A549 treated with Hydrocortisone at 1 μM for 4 hours (cell line): Measurements from ENCODE around the gene OR2T4. TPM values are rescaled to one million over a fixed set of nuclear protein-coding genes. Genes with fewer than 3 reads are reported as not detected.

Source experiments
- total RNA-seq: library from RNA; stranded (reverse); fragments of 200-300 nt; extraction: Qiagen RNA extraction; gene quantifications from 5 replicates; pipeline ENCODE4 v1.2.3, GENCODE V29; 2022

Gene OR2T4, protein sequence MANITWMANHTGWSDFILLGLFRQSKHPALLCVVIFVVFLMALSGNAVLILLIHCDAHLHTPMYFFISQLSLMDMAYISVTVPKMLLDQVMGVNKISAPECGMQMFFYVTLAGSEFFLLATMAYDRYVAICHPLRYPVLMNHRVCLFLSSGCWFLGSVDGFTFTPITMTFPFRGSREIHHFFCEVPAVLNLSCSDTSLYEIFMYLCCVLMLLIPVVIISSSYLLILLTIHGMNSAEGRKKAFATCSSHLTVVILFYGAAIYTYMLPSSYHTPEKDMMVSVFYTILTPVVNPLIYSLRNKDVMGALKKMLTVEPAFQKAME
- total RNA-seq: not detected in 5 replicates

DNA sequence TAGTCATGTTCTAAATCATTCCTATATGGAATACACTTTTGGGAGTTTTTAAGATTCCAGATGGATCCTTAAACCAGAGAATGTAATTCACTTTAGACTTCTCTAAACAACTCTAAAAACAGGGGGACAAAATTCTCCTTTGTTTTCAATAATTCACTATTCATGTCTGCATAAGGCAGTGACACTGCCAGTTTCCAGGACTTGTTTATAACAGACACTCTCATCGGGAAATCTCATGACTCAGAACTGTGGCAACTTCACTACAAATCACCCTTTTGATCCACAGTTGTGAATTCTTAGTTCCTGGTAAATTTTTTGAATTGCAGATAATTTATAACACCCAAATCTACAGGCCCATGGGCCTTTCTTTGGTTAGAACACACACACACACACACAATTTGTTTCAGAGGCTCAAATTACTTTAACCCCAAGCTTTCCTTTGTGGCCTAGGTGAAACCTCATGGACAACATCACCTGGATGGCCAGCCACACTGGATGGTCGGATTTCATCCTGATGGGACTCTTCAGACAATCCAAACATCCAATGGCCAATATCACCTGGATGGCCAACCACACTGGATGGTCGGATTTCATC lies at the start of gene OR2T4:
OR2T4 (plus strand) TSS at position 545 of the 595 bp plus-strand sequence; CDS start at position 545, 0 bp downstream.

DNA sequence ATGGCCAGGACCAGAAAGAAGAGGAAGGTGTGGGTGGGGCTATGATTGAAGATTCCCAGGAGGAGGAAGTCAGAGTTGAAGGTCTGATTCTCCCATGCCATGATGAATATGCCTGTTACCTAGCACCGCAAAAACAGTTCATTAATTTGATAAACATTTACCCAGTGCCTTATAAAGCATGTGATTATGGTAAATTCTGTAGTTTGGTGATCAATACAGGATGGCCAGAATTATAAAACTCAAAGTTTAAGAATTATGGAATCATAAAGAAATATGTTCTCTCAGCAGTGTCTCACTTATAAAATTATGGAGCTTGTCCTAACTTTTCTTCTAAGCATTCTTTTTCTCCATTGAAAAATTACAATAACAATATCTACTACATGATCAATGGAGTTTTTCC lies 37.0 kb upstream of the OR2T4 start, which contains the start of gene OR2M7:
OR2M7 (minus strand) TSS at position 101 of the 400 bp plus-strand sequence; CDS start at position 101, 0 bp downstream.

DNA sequence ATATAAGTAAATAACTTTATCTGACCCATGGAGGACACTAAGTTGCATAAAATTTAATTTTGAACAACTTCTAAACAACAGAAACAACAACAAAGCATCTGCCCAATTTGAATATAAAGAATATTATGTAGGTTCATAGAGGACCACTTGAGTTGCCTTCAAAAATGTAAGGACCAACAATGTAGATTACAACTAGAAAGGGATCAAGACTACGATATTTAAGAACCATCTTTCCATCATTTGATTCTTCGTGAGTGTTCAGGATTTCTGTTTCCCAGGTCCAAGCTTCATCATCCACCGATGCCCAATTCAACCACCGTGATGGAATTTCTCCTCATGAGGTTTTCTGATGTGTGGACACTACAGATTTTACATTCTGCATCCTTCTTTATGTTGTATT lies 13.0 kb upstream of the OR2T4 start, which contains the start of gene OR14C36:
OR14C36 (plus strand) TSS at position 301 of the 400 bp plus-strand sequence; CDS start at position 301, 0 bp downstream.

DNA sequence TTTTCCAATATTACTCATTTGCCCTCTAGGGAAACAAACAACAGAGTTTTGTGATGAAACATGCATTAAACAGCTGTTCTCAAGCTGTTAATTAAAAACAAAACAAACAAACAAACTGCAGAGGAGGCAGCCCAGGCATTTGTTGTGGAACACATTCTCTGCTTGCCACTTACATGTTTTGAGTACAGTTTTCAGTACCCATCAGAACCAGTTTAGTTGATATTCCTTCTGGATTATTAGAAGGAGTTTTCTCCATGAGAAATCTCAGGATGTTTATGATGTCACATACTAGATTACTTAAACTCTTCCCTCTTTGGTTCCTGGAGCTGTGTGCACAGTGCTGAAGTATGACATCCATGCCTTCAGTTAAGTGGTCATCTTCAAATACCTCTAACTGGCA lies 14.0 kb downstream of the OR2T4 start, which contains the start of gene OR2T6:
OR2T6 (plus strand) TSS at position 301 of the 400 bp plus-strand sequence. CDS start 11,863 bp downstream, outside the sequence.

DNA sequence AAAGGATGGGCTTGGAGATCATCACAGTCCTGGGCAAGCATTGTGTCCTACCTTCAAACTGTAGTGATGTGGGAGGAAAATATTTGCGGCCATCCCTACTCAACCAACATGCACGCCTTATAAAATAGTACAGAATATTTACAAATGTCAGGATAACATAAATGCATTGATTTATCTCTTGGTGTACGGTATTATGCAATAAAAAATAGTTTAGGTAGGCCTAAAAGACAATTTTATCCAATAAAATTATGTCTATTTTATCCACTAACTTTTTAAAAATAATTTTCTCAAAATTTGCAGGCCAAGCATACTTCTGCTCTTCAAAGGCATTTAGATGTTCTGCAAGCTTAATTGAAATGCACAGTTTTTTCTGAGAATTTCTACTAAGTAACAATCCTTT lies 41.3 kb downstream of the OR2T4 start, which contains the start of gene OR2T1:
OR2T1 (plus strand) TSS at position 301 of the 400 bp plus-strand sequence. CDS start 3,100 bp downstream, outside the sequence.

Other genes with a start within 250 kb of the OR2T4 start
- gene OR2M5, start 216.5 kb upstream of the OR2T4 start, total RNA-seq: not detected in 5 replicates
- not detected in 5 replicates for gene OR2M2, start 186.8 kb upstream of the OR2T4 start, total RNA-seq
- gene OR2M3, start 164.4 kb upstream of the OR2T4 start, total RNA-seq: not detected in 5 replicates
- gene OR2M4, start 130.2 kb upstream of the OR2T4 start, total RNA-seq: not detected in 5 replicates
- gene OR2T33, start 83.7 kb upstream of the OR2T4 start, total RNA-seq: not detected in 5 replicates
- gene OR2T12, start 58.2 kb upstream of the OR2T4 start, total RNA-seq: not detected in 5 replicates
- gene OR2M7, start 37.1 kb upstream of the OR2T4 start, total RNA-seq: not detected in 5 replicates
- not detected in 5 replicates for gene OR14C36, start 12.9 kb upstream of the OR2T4 start, total RNA-seq
- gene OR2T6, start 14.1 kb downstream of the OR2T4 start, total RNA-seq: not detected in 5 replicates
- not detected in 5 replicates for gene OR2T1, start 41.4 kb downstream of the OR2T4 start, total RNA-seq
- not detected in 5 replicates for gene OR2T2, start 84.0 kb downstream of the OR2T4 start, total RNA-seq
- gene OR2T3, start 111.7 kb downstream of the OR2T4 start, total RNA-seq: not detected in 5 replicates
- gene OR2T5, start 126.9 kb downstream of the OR2T4 start, total RNA-seq: not detected in 5 replicates
- not detected in 5 replicates for gene OR2G6, start 146.4 kb downstream of the OR2T4 start, total RNA-seq
- gene OR2T29, start 201.1 kb downstream of the OR2T4 start, total RNA-seq: not detected in 5 replicates
- gene OR2T34, start 213.1 kb downstream of the OR2T4 start, total RNA-seq: not detected in 5 replicates
- not detected in 5 replicates for gene OR2T10, start 236.0 kb downstream of the OR2T4 start, total RNA-seq